CD14-positive monocyte (primary cell): ENCODE data around the gene MTHFSD. TPM values are rescaled to one million over a fixed set of nuclear protein-coding genes. Genes with fewer than 3 reads are reported as not detected.
A peak's percentile ranks its signal among the peaks of the same experiment; 100 is the strongest.

Experiments
- DNase-seq, 3 donors: peaks; one replicate each; pipeline ENCODE4 v3.0.0-alpha.2; 2011 to 2022
- H2AFZ ChIP-seq: 2 replicates; pipeline ENCODE4 v1.6.0; 2012; ENCODE audit warnings: mild to moderate bottlenecking, low read depth, low read length, inconsistent platforms; ENCODE audit not compliant: insufficient read depth, poor library complexity, severe bottlenecking
- H3K27ac ChIP-seq, 2 donors: 1 replicate in 1 of 2; 2 replicates in 1 of 2; pipeline ENCODE4 v1.5.1; 2012 to 2013; ENCODE audit warnings: low read length in 2 of 2, control low read depth in 1 of 2, inconsistent platforms in 1 of 2, low read depth in 1 of 2, mild to moderate bottlenecking in 1 of 2
- H3K27me3 ChIP-seq, 2 donors: one replicate each; pipeline versions ENCODE4 v1.6.0 to v1.6.1; 2011 to 2013; ENCODE audit warnings: low read length in 2 of 2; ENCODE audit not compliant: control insufficient read depth in 2 of 2, insufficient read depth in 2 of 2
- H3K36me3 ChIP-seq, 2 donors: replicated peaks in 1 of 2; 1 replicate in 1 of 2; 2 replicates in 1 of 2; pipeline versions ENCODE4 v1.5.1 to v1.6.1; 2012 to 2013; ENCODE audit warnings: low read length in 2 of 2, control low read depth in 1 of 2, inconsistent platforms in 1 of 2, mild to moderate bottlenecking in 1 of 2; ENCODE audit not compliant: insufficient read depth in 2 of 2, control insufficient read depth in 1 of 2
- H3K4me1 ChIP-seq, 2 donors: 1 replicate in 1 of 2; 2 replicates in 1 of 2; pipeline versions ENCODE4 v1.5.1 to v1.6.1; 2012 to 2013; ENCODE audit warnings: low read length in 2 of 2, control low read depth in 1 of 2, inconsistent platforms in 1 of 2, mild to moderate bottlenecking in 1 of 2, moderate library complexity in 1 of 2; ENCODE audit not compliant: insufficient read depth in 2 of 2, control insufficient read depth in 1 of 2
- H3K4me2 ChIP-seq: replicated peaks from 2 replicates; pipeline ENCODE3; 2012; ENCODE audit warnings: low read length, moderate library complexity, mild to moderate bottlenecking; ENCODE audit not compliant: poor library complexity, severe bottlenecking; ENCODE audit errors: extremely low read depth
- H3K4me3 ChIP-seq, 3 experiments: fragments of 200-600 bp in 1 of 3; sonication (generic) in 1 of 3; replicated peaks in 1 of 3; 1 replicate in 2 of 3; 2 replicates in 1 of 3; pipeline ENCODE4 v1.5.1; 2011 to 2013; ENCODE audit warnings: low read length in 3 of 3, mild to moderate bottlenecking in 3 of 3, control low read depth in 2 of 3, low read depth in 2 of 3, inconsistent platforms in 1 of 3, moderate library complexity in 1 of 3
- H3K79me2 ChIP-seq: 2 replicates; pipeline ENCODE4 v1.6.0; 2012; ENCODE audit warnings: mild to moderate bottlenecking, control low read depth, inconsistent platforms, low read length, moderate library complexity; ENCODE audit not compliant: insufficient read depth
- H3K9ac ChIP-seq: 2 replicates; pipeline ENCODE4 v1.6.0; 2017; ENCODE audit warnings: low read length, mild to moderate bottlenecking; ENCODE audit not compliant: insufficient read depth, poor library complexity, severe bottlenecking
- H3K9me3 ChIP-seq, 2 donors: replicated peaks in 1 of 2; 1 replicate in 1 of 2; 2 replicates in 1 of 2; pipeline versions ENCODE4 v1.5.1 to v1.6.1; 2012 to 2013; ENCODE audit warnings: low read length in 2 of 2, control low read depth in 1 of 2; ENCODE audit not compliant: control insufficient read depth in 1 of 2, insufficient read depth in 1 of 2
- H4K20me1 ChIP-seq: 2 replicates; pipeline ENCODE4 v1.6.0; 2012; ENCODE audit warnings: mild to moderate bottlenecking, low read length, control low read depth, moderate library complexity; ENCODE audit not compliant: insufficient read depth
- H3K27ac Mint-ChIP-seq, 7 donors: one replicate each; pipeline ENCODE4 v1.8.0; 2020; ENCODE audit warnings: mild to moderate bottlenecking in 7 of 7, mixed read lengths in 7 of 7, moderate library complexity in 6 of 7, inconsistent platforms in 2 of 7
- H3K27me3 Mint-ChIP-seq, 3 donors: one replicate each; pipeline ENCODE4 v1.8.0; 2021 to 2022; ENCODE audit warnings: low read depth in 3 of 3, mild to moderate bottlenecking in 3 of 3, mixed read lengths in 3 of 3, moderate library complexity in 3 of 3, inconsistent platforms in 1 of 3
- H3K36me3 Mint-ChIP-seq, 2 donors: one replicate each; pipeline ENCODE4 v1.8.0; 2020; ENCODE audit warnings: mixed read lengths in 2 of 2, inconsistent platforms in 1 of 2, mild to moderate bottlenecking in 1 of 2
- H3K4me1 Mint-ChIP-seq: one replicate; pipeline ENCODE4 v1.8.0; 2020; ENCODE audit warnings: mild to moderate bottlenecking, mixed read lengths
- H3K4me3 Mint-ChIP-seq, 2 donors: one replicate each; pipeline ENCODE4 v1.8.0; 2020; ENCODE audit warnings: mild to moderate bottlenecking in 2 of 2, mixed read lengths in 2 of 2, moderate library complexity in 1 of 2
- H3K9me3 Mint-ChIP-seq, 7 donors: one replicate each; pipeline ENCODE4 v1.8.0; 2020 to 2022; ENCODE audit warnings: mixed read lengths in 7 of 7, mild to moderate bottlenecking in 6 of 7, moderate library complexity in 6 of 7, inconsistent platforms in 2 of 7
- CTCF ChIP-seq: fragments of 200-600 bp; IDR thresholded peaks from one replicate; pipeline ENCODE4 v1.8.0; 2022; ENCODE audit warnings: antibody characterized with exemption, mild to moderate bottlenecking
- WGBS: methylation state at CpG from one replicate; pipeline ENCODE4 v1.1.5; 2013; ENCODE audit warnings: missing lambda C conversion rate; ENCODE audit not compliant: insufficient coverage; 5-methylcytosine and 5-hydroxymethylcytosine counted together
- intact Hi-C, 2 donors: fragments of 100-400 bp; cut with micrococcal nuclease; formaldehyde crosslinking; loops; one replicate each; pipeline versions ENCODE4 v1.15.0 to v1.15.1; 2023
- polyA plus RNA-seq, 3 donors: library from polyadenylated mRNA; depleted of rRNA in 1 of 3; unstranded in 2 of 3; stranded (reverse) in 1 of 3; fragments of 300-500 nt in 2 of 3; fragments of >200 nt in 1 of 3; fragmentation: Illumina TruSeq in 2 of 3; gene quantifications; 1 replicate in 2 of 3; 2 replicates in 1 of 3; pipeline ENCODE4 v1.2.3, GENCODE V29; 2012 to 2021

The MTHFSD gene
- polyA plus RNA-seq, 3 donors, result 7.2 to 14.1 (median 11.7) TPM

GRCh38 chr16:86570558-86571529, 15.8 kb upstream of the MTHFSD start:
- DNase-seq, result no peak
- intact Hi-C loops, result no loop called here
- WGBS, result 79% methylated on average over 19 of the region's 28 CpGs
- H3K4me3 ChIP-seq, result no peak overlapping the region
- Mint-ChIP-seq H3K4me3 (peak overlapping the region in 1 of 2 donors; percentile 56), H3K4me1 (peaks cover 8% of the 10 kb centered on the region), H3K9me3 (peaks cover 0 to 12% (median 3%) of the 10 kb centered on the region in 7 donors), H3K27me3 (peaks cover 62 to 89% (median 75%) of the 10 kb centered on the region in 3 donors), H3K36me3 (no peaks in the 10 kb centered on the region), H3K27ac (peak overlapping the region in 1 of 7 donors; percentile 17)
- no peak overlapping the region for H2AFZ ChIP-seq
- H4K20me1 ChIP-seq, result no peaks in the 10 kb centered on the region
- H3K36me3 ChIP-seq, result no peaks in the 10 kb centered on the region
- H3K27me3 ChIP-seq, result peaks cover 25 to 74% of the 10 kb centered on the region in 2 donors
- no peaks in the 10 kb centered on the region for H3K79me2 ChIP-seq
- peaks cover 3 to 9% of the 10 kb centered on the region in 2 donors for H3K4me1 ChIP-seq
- H3K9me3 ChIP-seq, result peaks cover 0 to 3% of the 10 kb centered on the region in 2 donors
- TF ChIP-seq CTCF, result no peak
- no peak overlapping the region for H3K9ac ChIP-seq
- no peak overlapping the region for H3K4me2 ChIP-seq
- no peak overlapping the region for H3K27ac ChIP-seq

- H3K9me3 Mint-ChIP-seq, result peaks cover 0 to 14% (median 3%) of the 10 kb centered on the region in 7 donors
- Histone ChIP-seq H2AFZ (no peak overlapping the region), H3K36me3 (no peaks in the 10 kb centered on the region), H3K4me2 (no peak overlapping the region), H3K9me3 (peaks cover 0 to 13% of the 10 kb centered on the region in 2 donors), H3K9ac (no peak overlapping the region), H4K20me1 (no peaks in the 10 kb centered on the region), H3K4me1 (peaks cover 0 to 4% of the 10 kb centered on the region in 2 donors), H3K27me3 (peaks cover 35 to 74% of the 10 kb centered on the region in 2 donors), H3K4me3 (no peak overlapping the region), H3K27ac (no peak overlapping the region), H3K79me2 (no peaks in the 10 kb centered on the region)
- no peak for TF ChIP-seq CTCF
- peaks cover 62 to 89% (median 76%) of the 10 kb centered on the region in 3 donors for H3K27me3 Mint-ChIP-seq
- H3K4me3 Mint-ChIP-seq, result peak overlapping the region in 1 of 2 donors; percentile 75
- H3K27ac Mint-ChIP-seq, result no peak overlapping the region
- no peak for DNase-seq
- intact Hi-C loops, result no loop called here
- WGBS, result no CpG with 5 or more reads among the region's 13 CpGs
- H3K36me3 Mint-ChIP-seq, result no peaks in the 10 kb centered on the region
- H3K4me1 Mint-ChIP-seq, result peaks cover 9% of the 10 kb centered on the region
These were observed 14.8 kb upstream of the MTHFSD start for GRCh38 chr16:86569701-86570447.
